Esophagus muscularis mucosa (tissue), 4 donors: ENCODE results near the gene FASTKD3. TPM values are rescaled to one million over a fixed set of nuclear protein-coding genes. Genes with fewer than 3 reads are reported as not detected.

Source experiments
- DNase-seq: peaks from one replicate; pipeline ENCODE4 v3.0.0-alpha.2; 2017; ENCODE audit errors: extremely low spot score
- H3K27ac ChIP-seq, 4 donors: fragments of 200-600 bp; sonication (generic); replicated peaks in 1 of 4; 1 replicate in 3 of 4; 2 replicates in 1 of 4; pipeline ENCODE4 v1.5.1; 2016 to 2019; ENCODE audit warnings: mild to moderate bottlenecking in 1 of 4
- H3K27me3 ChIP-seq, 4 donors: fragments of 200-600 bp; sonication (generic); one replicate each; pipeline versions ENCODE4 v1.5.1 to v1.6.0; 2016 to 2019
- H3K36me3 ChIP-seq, 4 donors: fragments of 200-600 bp; sonication (generic); one replicate each; pipeline ENCODE4 v1.5.1; 2016 to 2019
- H3K4me1 ChIP-seq, 4 donors: fragments of 200-600 bp; sonication (generic); one replicate each; pipeline ENCODE4 v1.5.1; 2016 to 2019
- H3K4me3 ChIP-seq, 4 donors: fragments of 200-600 bp; sonication (generic); 1 replicate in 2 of 4; 2 replicates in 2 of 4; pipeline ENCODE4 v1.5.1; 2016 to 2019; ENCODE audit warnings: mild to moderate bottlenecking in 4 of 4, moderate library complexity in 1 of 4
- H3K9me3 ChIP-seq, 4 donors: fragments of 200-600 bp; sonication (generic); 1 replicate in 3 of 4; 2 replicates in 1 of 4; pipeline ENCODE4 v1.5.1; 2016 to 2019
- CTCF ChIP-seq, 3 experiments: fragments of 200-600 bp in 2 of 3; fragments of 450-650 bp in 1 of 3; sonication (generic) in 2 of 3; IDR thresholded peaks; one replicate each; pipeline ENCODE4 v1.5.1; 2017 to 2019; ENCODE audit warnings: antibody characterized with exemption in 3 of 3, mild to moderate bottlenecking in 2 of 3, moderate library complexity in 1 of 3
- EP300 ChIP-seq: sonication (generic); formaldehyde crosslinking; IDR thresholded peaks from one replicate; pipeline ENCODE4 v1.6.1; 2017; ENCODE audit warnings: antibody characterized with exemption
- POLR2A ChIP-seq: fragments of 450-650 bp; IDR thresholded peaks from one replicate; pipeline ENCODE4 v1.6.1; 2017; ENCODE audit warnings: antibody characterized with exemption, moderate library complexity, mild to moderate bottlenecking, low read depth
- POLR2AphosphoS5 ChIP-seq, 2 donors: sonication (generic); formaldehyde crosslinking; IDR thresholded peaks; one replicate each; pipeline ENCODE4 v1.6.1; 2017; ENCODE audit warnings: antibody characterized with exemption in 2 of 2
- WGBS: methylation state at CpG from one replicate; pipeline ENCODE4 v1.1.5; 2018; 5-methylcytosine and 5-hydroxymethylcytosine counted together
- intact Hi-C: fragments of 100-400 bp; cut with DNase I; formaldehyde crosslinking; loops from one replicate; pipeline ENCODE4 v1.15.1; 2023
- total RNA-seq, 4 donors: library from RNA; depleted of rRNA; stranded (reverse); fragments of >200 nt; gene quantifications; one replicate each; pipeline versions ENCODE4 v1.1.0 to v1.2.1, GENCODE V29; 2016

The FASTKD3 gene
- total RNA-seq, 4 donors from 2014 or later: 7.4 to 13.3 (median 8.2) TPM

GRCh38 chr5:7813007-7813406 lies 55.8 kb downstream of the FASTKD3 start:
- H3K9me3 ChIP-seq: no peaks in the 10 kb centered on the region
- intact Hi-C loops: no loop called here
- no peaks in the 10 kb centered on the region for H3K36me3 ChIP-seq
- 37% methylated on average over 2 of the region's 2 CpGs for WGBS
- H3K4me3 ChIP-seq: no peak overlapping the region
- TF ChIP-seq POLR2A (no peak), EP300 (no peak), POLR2AphosphoS5 (IDR thresholded peaks at IDR 0.05) (no peak), CTCF (IDR thresholded peaks at IDR 0.05) (no peak)
- peaks cover 0 to 15% (median 11%) of the 10 kb centered on the region in 4 donors for H3K4me1 ChIP-seq
- peak overlapping the region in 1 of 4 donors; percentile 23 for H3K27ac ChIP-seq
- H3K27me3 ChIP-seq: no peaks in the 10 kb centered on the region
- no peak for DNase-seq

GRCh38 chr5:7811715-7812114 lies 57.1 kb downstream of the FASTKD3 start:
- TF ChIP-seq POLR2A: no peak
- Histone ChIP-seq H3K27me3 (no peaks in the 10 kb centered on the region), H3K4me3 (no peak overlapping the region), H3K4me1 (peaks cover 0 to 15% (median 11%) of the 10 kb centered on the region in 4 donors), H3K36me3 (no peaks in the 10 kb centered on the region), H3K27ac (no peak overlapping the region), H3K9me3 (no peaks in the 10 kb centered on the region)
- intact Hi-C loops: no loop called here
- WGBS: 74% methylated on average over 5 of the region's 5 CpGs
- no peak for DNase-seq

Other genes starting within 250 kb of the FASTKD3 start
- under 1 TPM in 1 of 4 donors, not detected in 3; 0.17 TPM for gene CFAP90, start 17.9 kb downstream of the FASTKD3 start, total RNA-seq
- 10 to 100 TPM; 22.0 to 34.5 (median 33.8) TPM for gene MTRR, start 117 bp upstream of the FASTKD3 start, total RNA-seq